Stimulated activated memory B cell treated with anti-CD40 and anti-IgM and Interleukin-4, amounts not matched to agents 10 μg/mL and 1 μg/mL and 100 μg/mL, for 72 hours (primary cell): ENCODE data around the gene CRK.

Experiments used
- ATAC-seq: fragments of 150-1000 bp; cut with Tn5 transposase; 2 replicates; pipeline ENCODE4 v1.10.0; 2021
- H3K27ac Mint-ChIP-seq: one replicate; pipeline ENCODE4 v1.8.0; 2022; ENCODE audit warnings: mild to moderate bottlenecking, mixed read lengths
- H3K27me3 Mint-ChIP-seq: one replicate; pipeline ENCODE4 v1.8.0; 2022; ENCODE audit warnings: mixed read lengths
- H3K36me3 Mint-ChIP-seq: one replicate; pipeline ENCODE4 v1.8.0; 2022; ENCODE audit warnings: mixed read lengths
- H3K4me1 Mint-ChIP-seq: one replicate; pipeline ENCODE4 v1.8.0; 2022; ENCODE audit warnings: mixed read lengths
- H3K4me3 Mint-ChIP-seq: one replicate; pipeline ENCODE4 v1.8.0; 2022; ENCODE audit warnings: mild to moderate bottlenecking, moderate library complexity, mixed read lengths
- H3K9me3 Mint-ChIP-seq: one replicate; pipeline ENCODE4 v1.8.0; 2022; ENCODE audit warnings: mixed read lengths

Gene CRK

DNA sequence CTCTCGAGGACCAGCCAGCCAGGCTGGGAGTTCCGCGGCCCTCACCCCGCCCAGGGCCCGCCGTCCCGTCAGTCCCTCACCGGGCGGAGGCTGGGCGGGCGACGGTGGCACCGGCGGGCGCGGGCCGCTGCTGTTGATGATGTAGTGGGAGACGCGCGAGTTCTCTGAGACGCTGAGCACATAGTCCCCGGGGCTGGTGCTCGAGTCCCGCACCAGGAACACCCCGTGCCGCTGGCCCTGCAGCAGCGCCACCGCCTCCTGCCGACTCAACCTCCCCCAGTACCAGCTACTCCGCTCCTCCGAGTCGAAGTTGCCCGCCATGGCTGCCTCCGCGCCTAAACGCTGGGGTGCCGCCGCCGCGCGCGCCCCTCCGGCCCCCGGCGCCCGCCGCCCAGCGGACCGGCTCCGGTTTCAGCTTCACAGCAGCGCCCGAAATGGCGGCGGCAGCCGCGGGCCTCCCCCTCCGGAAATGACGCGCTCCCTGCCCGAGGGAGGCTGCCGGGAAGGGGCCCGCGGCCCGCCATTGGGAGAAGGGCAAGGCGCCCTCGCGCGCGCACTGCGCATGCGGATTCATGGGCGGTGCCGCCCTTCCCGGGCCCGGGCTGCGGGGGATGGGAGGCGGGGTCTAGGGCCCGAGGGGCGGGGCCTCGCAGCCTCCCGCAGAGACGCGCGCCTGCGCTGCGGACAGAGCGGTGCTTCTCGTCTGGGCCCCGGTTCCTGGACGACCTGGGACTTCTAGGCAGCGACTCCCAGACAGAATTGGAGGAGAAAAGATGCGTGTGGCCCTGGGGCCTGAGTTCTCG, at the start of gene CRK:
Gene CRK, minus strand, starts transcription at position 436 of the 803 bp plus-strand sequence. Its CDS starts 115 bp downstream, at position 321.
- peak within 1 kb of the TSS; percentile 89 for H3K4me3 Mint-ChIP-seq
- H3K27me3 Mint-ChIP-seq, result no peaks in the 10 kb centered on the region
- H3K27ac Mint-ChIP-seq, result peak within 1 kb of the TSS; percentile 87
- peaks cover 12% of the 10 kb centered on the region for H3K36me3 Mint-ChIP-seq
- H3K4me1 Mint-ChIP-seq, result peaks cover 60% of the 10 kb centered on the region
- ATAC-seq, result peak; percentile 97
- no peaks in the 10 kb centered on the region for H3K9me3 Mint-ChIP-seq

DNA sequence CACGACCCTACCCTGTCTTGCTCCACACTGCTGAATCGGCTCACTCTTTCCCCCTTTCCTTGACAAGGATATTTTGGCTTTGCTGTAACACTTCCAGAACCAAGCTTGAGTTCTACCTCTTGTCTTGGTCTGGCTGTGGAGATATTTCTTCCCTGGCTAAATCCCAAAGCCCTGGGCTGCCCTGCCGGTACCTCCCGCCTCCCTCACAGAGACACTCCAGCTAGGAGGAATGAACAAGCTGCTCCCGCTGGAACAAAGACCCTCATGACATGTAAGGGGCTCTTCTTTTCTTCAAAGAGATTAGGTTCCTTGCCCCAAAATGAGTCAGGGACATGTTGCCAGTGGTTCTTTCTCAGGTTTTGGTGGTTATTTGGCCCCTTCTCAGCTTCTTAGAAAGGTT, 49.6 kb upstream of the CRK start:
- H3K36me3 Mint-ChIP-seq, result peaks cover 46% of the 10 kb centered on the region
- no peaks in the 10 kb centered on the region for H3K9me3 Mint-ChIP-seq
- H3K4me1 Mint-ChIP-seq, result peaks cover 12% of the 10 kb centered on the region
- H3K4me3 Mint-ChIP-seq, result no peak overlapping the region
- no peaks in the 10 kb centered on the region for H3K27me3 Mint-ChIP-seq
- no peak for ATAC-seq
- H3K27ac Mint-ChIP-seq, result no peak overlapping the region

DNA sequence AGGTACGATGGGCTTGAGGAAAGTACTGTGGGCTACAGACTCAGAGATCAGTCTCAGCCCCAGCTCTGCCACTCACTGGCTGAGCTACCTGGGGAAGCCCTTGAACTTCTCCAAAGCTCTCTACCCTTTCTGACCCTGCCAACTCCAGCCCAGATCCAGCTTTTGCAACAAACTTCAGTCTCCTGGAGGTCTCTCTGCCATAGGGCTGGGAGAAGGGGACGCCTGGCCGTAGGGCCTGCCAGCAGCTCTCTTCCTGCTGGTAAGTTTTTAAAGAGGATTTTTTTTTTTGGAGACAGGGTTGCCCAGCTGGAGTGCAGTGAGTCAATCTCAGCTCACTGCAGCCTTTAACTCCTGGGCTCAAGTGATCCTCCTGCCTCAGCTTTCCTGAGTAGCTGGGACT, 48.8 kb upstream of the CRK start:
- no peaks in the 10 kb centered on the region for H3K27me3 Mint-ChIP-seq
- H3K9me3 Mint-ChIP-seq, result no peaks in the 10 kb centered on the region
- no peak for ATAC-seq
- no peak overlapping the region for H3K27ac Mint-ChIP-seq
- H3K36me3 Mint-ChIP-seq, result peaks cover 42% of the 10 kb centered on the region
- no peak overlapping the region for H3K4me3 Mint-ChIP-seq
- H3K4me1 Mint-ChIP-seq, result peaks cover 12% of the 10 kb centered on the region

DNA sequence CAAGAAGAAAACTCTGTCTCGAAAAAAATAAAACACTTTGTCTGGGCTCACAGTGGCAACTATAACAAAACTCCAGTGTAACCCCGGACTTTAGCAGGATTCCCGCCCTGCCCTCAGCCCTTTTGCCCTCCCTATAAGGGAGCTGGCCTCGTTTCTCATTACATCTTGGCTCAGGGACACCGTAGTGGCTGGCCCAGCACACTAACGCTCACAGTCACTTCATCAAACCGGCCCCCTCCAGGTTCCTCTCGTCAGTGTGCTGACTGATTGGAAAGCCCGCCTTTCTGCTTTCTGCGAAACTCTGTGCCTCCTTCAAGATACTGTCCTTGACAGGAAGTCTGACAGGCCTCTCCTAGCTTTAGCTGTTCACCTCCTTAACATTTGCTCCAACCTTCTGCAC, 47.7 kb upstream of the CRK start:
- Mint-ChIP-seq H3K27ac (no peak overlapping the region), H3K36me3 (peaks cover 35% of the 10 kb centered on the region), H3K4me3 (no peak overlapping the region), H3K27me3 (no peaks in the 10 kb centered on the region), H3K4me1 (peaks cover 6% of the 10 kb centered on the region), H3K9me3 (no peaks in the 10 kb centered on the region)
- ATAC-seq, result no peak

DNA sequence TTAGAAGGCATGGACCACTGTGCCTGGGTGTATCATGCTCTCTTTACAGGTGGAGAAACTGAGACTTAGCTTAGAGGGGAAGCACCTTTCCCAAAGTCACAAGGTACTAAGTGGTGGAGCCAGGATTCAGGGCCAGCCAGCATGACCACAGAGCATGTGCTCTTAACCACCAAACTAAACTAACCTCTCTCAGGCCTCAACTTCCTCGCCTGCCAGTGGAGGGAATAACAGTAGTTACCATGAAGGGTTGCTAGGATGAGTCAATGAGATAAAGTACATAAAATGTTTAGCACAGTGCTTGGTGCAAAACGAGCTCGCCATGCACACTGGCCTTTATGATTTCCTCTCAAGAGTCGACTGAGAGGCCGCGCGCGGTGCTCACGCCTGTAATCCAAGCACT, 42.8 kb upstream of the CRK start:
- ATAC-seq, result no peak
- H3K36me3 Mint-ChIP-seq, result peaks cover 8% of the 10 kb centered on the region
- H3K4me1 Mint-ChIP-seq, result no peaks in the 10 kb centered on the region
- H3K27me3 Mint-ChIP-seq, result no peaks in the 10 kb centered on the region
- no peak overlapping the region for H3K27ac Mint-ChIP-seq
- H3K9me3 Mint-ChIP-seq, result no peaks in the 10 kb centered on the region
- no peak overlapping the region for H3K4me3 Mint-ChIP-seq

DNA sequence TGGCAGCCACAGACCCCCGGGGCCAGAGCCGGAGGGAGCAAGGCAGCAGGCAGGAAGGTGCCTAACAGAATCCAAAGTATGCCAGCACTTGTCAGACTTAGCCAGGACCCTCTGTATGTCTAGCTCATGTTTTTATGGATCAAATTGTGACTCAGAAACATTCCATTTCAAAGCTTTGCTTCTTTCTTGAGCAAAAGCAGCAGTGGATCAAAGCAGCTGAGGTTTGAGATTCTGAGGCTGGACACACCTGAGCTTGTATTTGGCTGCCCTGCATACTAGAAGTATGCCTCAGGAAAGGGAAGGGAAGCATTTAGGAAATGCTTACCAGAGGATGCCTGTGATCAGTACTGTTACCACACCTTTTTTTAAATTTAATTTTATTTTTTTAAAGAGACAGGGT, 42.2 kb upstream of the CRK start:
- H3K4me1 Mint-ChIP-seq, result peaks cover 5% of the 10 kb centered on the region
- H3K36me3 Mint-ChIP-seq, result peaks cover 5% of the 10 kb centered on the region
- no peaks in the 10 kb centered on the region for H3K27me3 Mint-ChIP-seq
- H3K9me3 Mint-ChIP-seq, result no peaks in the 10 kb centered on the region
- no peak overlapping the region for H3K4me3 Mint-ChIP-seq
- no peak for ATAC-seq
- peak overlapping the region; percentile 6 for H3K27ac Mint-ChIP-seq

DNA sequence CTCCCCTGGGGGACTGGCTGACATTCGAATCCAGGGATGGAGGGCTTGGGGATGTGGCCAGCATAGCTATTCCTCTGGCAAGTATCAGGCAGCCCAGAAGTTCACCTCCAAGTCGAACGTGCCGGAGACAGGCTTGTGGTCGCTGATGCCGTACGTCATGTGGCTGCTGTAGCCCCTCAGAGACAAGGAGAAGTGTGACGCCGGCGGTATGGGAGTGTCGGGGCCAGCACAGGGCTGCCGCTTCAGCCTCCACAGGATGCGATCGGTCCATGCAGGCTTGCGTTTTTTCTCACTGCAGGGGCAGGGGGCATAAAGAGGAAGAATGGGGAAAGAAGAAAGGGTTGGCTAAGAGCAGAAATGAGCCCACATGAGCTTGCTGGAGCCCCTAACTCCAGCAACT, 41.8 kb upstream of the CRK start:
- Mint-ChIP-seq H3K27me3 (no peaks in the 10 kb centered on the region), H3K4me3 (no peak overlapping the region), H3K27ac (peak overlapping the region; percentile 6), H3K9me3 (no peaks in the 10 kb centered on the region), H3K36me3 (peaks cover 5% of the 10 kb centered on the region), H3K4me1 (peaks cover 9% of the 10 kb centered on the region)
- ATAC-seq, result no peak

DNA sequence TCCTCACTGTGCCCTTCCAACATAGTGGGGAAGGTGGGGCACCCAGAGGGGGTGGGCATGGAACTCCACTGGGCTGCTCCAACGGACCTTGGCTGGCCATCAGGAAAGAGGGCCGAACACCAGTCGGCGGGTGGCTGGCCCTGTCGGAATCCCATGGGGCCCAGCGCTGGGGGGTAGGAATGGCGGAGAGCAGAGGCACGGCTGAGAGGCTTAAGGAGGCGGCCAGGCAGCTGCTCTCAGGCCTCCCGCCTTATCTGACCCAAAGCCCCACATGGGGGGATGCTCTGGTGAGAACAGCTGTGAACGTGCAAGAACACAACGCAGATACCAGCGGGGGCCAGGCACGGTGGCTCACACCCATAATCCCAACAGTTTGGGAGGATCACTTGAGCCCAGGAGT, 40.8 kb upstream of the CRK start:
- H3K4me3 Mint-ChIP-seq, result no peak overlapping the region
- ATAC-seq, result no peak
- H3K4me1 Mint-ChIP-seq, result peaks cover 17% of the 10 kb centered on the region
- no peak overlapping the region for H3K27ac Mint-ChIP-seq
- H3K36me3 Mint-ChIP-seq, result peaks cover 5% of the 10 kb centered on the region
- H3K9me3 Mint-ChIP-seq, result no peaks in the 10 kb centered on the region
- no peaks in the 10 kb centered on the region for H3K27me3 Mint-ChIP-seq

DNA sequence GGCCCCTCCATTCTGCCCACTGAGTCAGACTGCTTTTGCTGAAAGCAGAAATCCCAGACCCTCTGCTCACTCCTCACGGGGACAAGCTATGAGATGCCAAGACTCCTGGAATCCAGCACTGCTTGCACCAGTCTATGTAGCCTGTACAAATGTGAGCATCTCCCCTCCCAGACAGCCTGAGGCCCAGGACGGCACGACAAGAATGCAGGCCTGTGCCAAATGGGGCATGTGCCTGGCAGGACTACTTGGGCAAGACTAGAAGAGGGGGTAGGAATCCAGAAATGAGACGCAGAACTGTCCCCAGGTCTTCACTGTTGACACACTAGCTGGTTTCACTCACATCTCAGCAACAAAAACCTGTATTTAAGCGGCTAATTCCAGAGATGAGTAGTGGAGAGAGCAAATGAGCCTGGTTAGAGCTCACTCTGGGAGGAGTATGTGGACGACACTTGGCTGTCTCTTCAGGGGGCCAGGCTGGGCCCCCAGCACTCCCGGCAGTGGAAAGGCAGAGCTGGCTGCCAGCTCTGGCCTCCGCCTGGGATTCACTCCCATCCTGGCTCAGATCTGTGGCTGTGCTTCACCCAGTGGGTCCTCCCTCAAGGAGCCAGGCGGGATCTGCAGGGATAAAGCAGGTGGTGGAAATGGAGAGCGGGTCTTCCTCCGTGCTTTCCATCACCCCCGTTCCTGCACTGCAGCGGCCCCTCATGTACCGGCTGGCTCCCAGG, 39.4 kb upstream of the CRK start:
- no peak for ATAC-seq
- Mint-ChIP-seq H3K27ac (no peak overlapping the region), H3K4me3 (no peak overlapping the region), H3K4me1 (peaks cover 26% of the 10 kb centered on the region), H3K27me3 (no peaks in the 10 kb centered on the region), H3K9me3 (no peaks in the 10 kb centered on the region), H3K36me3 (peaks cover 5% of the 10 kb centered on the region)

DNA sequence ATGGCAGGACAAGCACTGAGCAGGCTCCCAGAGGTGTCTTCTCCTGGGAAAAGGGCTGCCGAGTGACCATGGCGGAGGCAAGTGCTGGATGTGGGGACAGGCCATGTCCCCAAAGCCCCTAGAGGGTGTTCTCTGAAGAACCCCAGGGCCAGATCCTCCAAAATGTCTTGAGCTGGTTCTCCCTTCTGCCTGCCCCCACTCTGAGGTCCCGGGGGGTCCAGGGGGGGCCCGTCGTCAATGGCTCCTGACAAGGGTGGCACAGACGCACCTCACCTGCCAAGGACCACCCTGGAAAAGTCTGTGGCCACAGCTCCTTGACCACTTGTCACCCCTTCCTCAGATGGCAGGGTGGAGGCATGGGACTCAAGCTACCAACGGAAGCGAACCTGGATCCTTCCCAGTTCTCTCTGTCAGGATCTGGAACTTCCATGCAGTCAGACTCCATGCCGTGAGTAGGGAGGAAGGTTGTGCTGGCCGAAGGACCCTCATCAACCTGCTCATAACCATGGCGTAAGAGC, 38.8 kb upstream of the CRK start:
- Mint-ChIP-seq H3K36me3 (peaks cover 5% of the 10 kb centered on the region), H3K4me1 (peaks cover 30% of the 10 kb centered on the region), H3K27me3 (no peaks in the 10 kb centered on the region), H3K9me3 (no peaks in the 10 kb centered on the region), H3K27ac (no peak overlapping the region), H3K4me3 (no peak overlapping the region)
- ATAC-seq, result no peak

DNA sequence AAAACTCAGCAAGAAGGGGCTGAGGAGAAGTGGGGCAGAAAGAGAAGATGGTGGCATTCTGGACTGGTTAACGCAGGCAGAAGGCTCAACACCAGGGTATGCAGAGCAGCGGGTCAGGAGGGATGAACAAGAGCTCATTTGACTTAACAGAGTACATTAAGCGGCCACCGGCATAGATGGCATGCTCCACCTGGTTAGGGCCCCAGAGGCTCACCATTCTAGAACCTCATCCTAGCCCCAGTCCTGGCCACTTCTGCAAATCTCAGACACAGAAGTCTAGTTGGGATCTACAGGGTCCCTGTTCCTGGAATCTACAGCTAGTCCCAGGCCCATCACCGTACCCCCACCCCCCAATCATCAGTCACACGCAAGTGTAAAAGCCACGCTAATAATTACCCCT, 38.2 kb upstream of the CRK start:
- no peaks in the 10 kb centered on the region for H3K9me3 Mint-ChIP-seq
- no peak overlapping the region for H3K27ac Mint-ChIP-seq
- peaks cover 5% of the 10 kb centered on the region for H3K36me3 Mint-ChIP-seq
- H3K4me1 Mint-ChIP-seq, result peaks cover 32% of the 10 kb centered on the region
- no peak for ATAC-seq
- H3K4me3 Mint-ChIP-seq, result no peak overlapping the region
- H3K27me3 Mint-ChIP-seq, result no peaks in the 10 kb centered on the region

DNA sequence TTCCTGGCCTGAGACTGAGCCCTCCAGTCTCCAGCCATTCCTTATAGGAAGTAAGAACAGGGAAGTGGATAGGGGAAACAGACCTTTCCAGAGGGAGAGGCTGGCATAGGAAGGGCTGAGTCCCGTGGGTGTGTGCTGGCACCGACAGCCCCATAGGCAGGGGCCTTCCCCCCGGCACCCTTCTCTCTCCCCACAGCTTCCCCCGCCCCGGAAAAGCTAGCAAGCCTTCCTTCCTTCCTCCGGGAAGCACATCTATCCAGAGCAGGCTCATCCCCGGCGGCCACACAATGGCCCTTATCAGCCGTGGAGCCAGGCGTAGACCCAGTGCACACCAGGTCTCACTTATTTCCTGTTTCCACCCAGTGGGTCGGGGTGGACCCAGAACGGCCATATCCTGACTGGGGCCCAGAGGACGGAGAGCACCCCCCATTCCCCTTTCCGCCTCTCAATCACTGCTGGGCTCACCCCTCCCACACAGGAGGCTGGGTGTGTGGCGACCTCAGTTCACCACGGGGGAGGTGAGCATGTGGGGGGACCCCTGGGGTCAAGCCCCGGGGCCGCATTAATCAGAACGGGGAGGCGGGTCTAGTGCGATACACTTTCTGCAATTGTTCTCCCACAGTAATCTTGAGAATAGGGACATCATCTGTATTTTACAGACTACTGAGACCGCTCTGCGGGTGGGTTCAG, 37.4 kb upstream of the CRK start:
- Mint-ChIP-seq H3K27ac (no peak overlapping the region), H3K4me1 (peaks cover 38% of the 10 kb centered on the region), H3K9me3 (no peaks in the 10 kb centered on the region), H3K27me3 (no peaks in the 10 kb centered on the region), H3K4me3 (peak overlapping the region; percentile 50), H3K36me3 (peaks cover 5% of the 10 kb centered on the region)
- no peak for ATAC-seq

DNA sequence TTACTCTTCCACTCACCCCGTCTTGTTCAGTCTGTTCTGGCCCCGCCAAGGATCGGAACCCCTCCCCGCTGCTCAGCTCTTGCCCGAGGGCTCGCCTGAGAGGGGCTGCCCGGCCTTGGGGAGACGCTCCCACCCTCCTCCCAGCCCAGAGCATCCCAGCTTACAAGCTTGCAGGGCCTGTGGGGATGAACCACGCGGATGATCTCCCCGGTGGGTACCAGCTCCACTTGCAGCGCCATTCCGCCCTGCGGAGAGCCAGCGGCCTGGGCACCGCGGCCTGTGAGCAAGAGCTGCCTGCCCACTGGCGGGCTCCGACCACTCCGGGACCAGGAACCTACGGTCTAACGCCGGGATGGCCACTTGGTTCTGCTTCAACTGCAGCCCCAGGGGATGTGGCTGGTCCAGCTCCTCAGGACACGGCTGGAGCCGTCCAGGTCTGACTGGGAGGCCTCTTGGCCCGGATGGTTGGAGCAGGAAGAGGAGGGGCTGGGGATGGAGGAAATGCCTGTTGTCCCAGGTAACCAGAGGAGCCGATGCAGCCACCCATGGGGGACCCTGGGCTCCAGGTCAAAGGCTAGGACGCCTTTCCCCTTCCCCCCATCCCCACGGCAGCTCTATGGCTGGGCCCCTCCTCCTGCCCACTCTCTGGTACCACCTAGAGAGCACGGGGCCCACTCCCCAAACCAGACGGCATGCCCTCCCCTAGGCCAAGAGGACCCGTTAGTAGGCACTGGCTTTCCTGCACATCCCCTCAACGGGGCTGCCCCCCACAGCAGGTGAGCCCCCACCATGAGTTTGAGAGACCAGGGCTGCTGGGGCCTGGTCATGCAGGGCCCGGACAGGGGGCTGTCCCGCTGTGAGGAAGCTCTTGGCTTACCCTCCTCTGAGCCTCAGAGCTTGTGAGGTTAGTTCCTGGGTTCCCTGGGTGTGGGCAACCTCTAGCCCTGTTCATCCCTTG, 36.5 kb upstream of the CRK start, which contains the start of gene MYO1C:
Gene MYO1C, minus strand, starts transcription at position 438 of the 958 bp plus-strand sequence. Its CDS starts 199 bp downstream, at position 239.
- H3K36me3 Mint-ChIP-seq, result peaks cover 5% of the 10 kb centered on the region
- H3K4me3 Mint-ChIP-seq, result peak within 1 kb of the TSS; percentile 84
- peak within 1 kb of the TSS; percentile 81 for H3K27ac Mint-ChIP-seq
- peaks cover 43% of the 10 kb centered on the region for H3K4me1 Mint-ChIP-seq
- H3K9me3 Mint-ChIP-seq, result no peaks in the 10 kb centered on the region
- no peak for ATAC-seq
- H3K27me3 Mint-ChIP-seq, result no peaks in the 10 kb centered on the region

DNA sequence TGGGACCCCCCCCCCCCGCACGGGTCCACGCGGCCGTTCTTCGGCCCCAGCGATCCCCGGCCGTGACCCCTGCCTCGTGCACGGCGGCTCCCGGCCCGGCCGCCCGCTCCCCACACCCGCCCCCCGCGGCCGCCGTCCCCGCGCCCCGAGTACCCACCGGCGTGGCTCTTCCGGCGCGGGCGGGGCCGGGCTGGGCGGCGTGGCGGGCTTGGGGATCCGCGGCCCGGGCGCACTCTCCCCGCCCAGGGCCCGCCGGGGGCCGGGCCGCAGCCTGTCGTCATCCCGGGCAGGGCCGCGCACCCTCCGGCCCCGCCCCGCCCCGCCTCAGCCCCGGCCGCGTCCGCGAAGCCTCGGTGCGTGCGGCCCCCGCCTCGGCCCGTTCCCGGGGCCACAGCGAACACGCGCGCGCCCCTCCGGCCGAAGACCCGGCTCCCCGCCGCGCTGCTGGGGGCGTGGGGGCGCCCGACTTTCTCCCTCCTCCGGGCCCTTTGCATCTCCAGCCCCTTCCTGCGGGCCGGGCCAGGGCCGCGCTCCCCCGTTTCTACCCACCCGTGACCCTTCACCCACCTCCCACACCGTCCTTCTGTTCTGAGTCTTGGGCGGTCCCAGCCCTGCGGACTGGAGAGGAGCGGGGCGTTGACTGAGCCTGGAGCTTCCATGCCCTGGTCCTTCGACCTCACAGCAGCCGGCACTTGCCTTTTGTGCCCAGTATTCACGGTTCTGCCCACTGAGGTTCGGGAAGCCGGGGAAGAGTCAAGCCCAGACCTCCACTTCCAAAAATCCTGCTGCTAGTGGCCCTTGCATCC, 35.6 kb upstream of the CRK start:
- ATAC-seq, result peak; percentile 82
- Mint-ChIP-seq H3K36me3 (peaks cover 5% of the 10 kb centered on the region), H3K4me3 (peak overlapping the region; percentile 93), H3K9me3 (no peaks in the 10 kb centered on the region), H3K4me1 (peaks cover 52% of the 10 kb centered on the region), H3K27ac (peak overlapping the region; percentile 81), H3K27me3 (no peaks in the 10 kb centered on the region)
